Hematopoietic multipotent progenitor cell (in vitro differentiated cells): Measurements from ENCODE around the gene FAM13A. TPM values are rescaled to one million over a fixed set of nuclear protein-coding genes. Genes with fewer than 3 reads are reported as not detected.
"Not testable (repeated sequence)": the region's sequence is repeated elsewhere in the genome, so short reads cannot be mapped to it uniquely, and the experiment has no call there.

Experiments
- DNase-seq, 3 donors: peaks; one replicate each; pipeline ENCODE4 v3.0.0-alpha.2; 2011 to 2015; ENCODE audit warnings: low read depth in 2 of 3, low spot score in 2 of 3
- total RNA-seq: library from RNA; depleted of rRNA; stranded (reverse); fragments of >200 nt; gene quantifications from one replicate; pipeline ENCODE4 v1.2.3, GENCODE V29; 2012

FAM13A gene
- total RNA-seq, 1 donor, result 8.6 TPM

GRCh38 chr4:89044147-89044900 is 12.7 kb downstream of the FAM13A start:
- DNase-seq, result no peak

GRCh38 chr4:89042055-89042454 is 14.9 kb downstream of the FAM13A start:
- no peak for DNase-seq

- DNase-seq, result no peak
These were observed 17.2 kb downstream of the FAM13A start for GRCh38 chr4:89039730-89040338.

GRCh38 chr4:89036535-89036934 is 20.4 kb downstream of the FAM13A start:
- DNase-seq, result no peak

GRCh38 chr4:89031272-89031671 is 25.7 kb downstream of the FAM13A start:
- no peak for DNase-seq

- DNase-seq, result peak in 1 of 3 donors; percentile 11
These were observed 27.4 kb downstream of the FAM13A start for GRCh38 chr4:89029591-89029990.

- DNase-seq, result no peak
These were observed 30.4 kb downstream of the FAM13A start for GRCh38 chr4:89026542-89026941.

- DNase-seq, result peak; percentile 51 to 87 (median 69)
These were observed 32.8 kb downstream of the FAM13A start for GRCh38 chr4:89024051-89024675.

- DNase-seq, result no peak
These were observed 33.8 kb downstream of the FAM13A start for GRCh38 chr4:89023140-89023539.

- no peak for DNase-seq
These were observed 34.4 kb downstream of the FAM13A start for GRCh38 chr4:89022426-89023128.

GRCh38 chr4:89021684-89022083 is 35.3 kb downstream of the FAM13A start:
- no peak for DNase-seq

GRCh38 chr4:89021062-89021461 is 35.9 kb downstream of the FAM13A start:
- DNase-seq, result no peak

GRCh38 chr4:89014897-89015296 is 42.1 kb downstream of the FAM13A start:
- DNase-seq, result not testable (repeated sequence)

GRCh38 chr4:89009761-89010369 is 47.1 kb downstream of the FAM13A start:
- no peak for DNase-seq

- no peak for DNase-seq
These were observed 47.9 kb downstream of the FAM13A start for GRCh38 chr4:89009115-89009514.

- DNase-seq, result no peak
These were observed 48.8 kb downstream of the FAM13A start for GRCh38 chr4:89008166-89008565.

- no peak for DNase-seq
These were observed 49.5 kb downstream of the FAM13A start for GRCh38 chr4:89007338-89007939.

- no peak for DNase-seq
These were observed 50.7 kb downstream of the FAM13A start for GRCh38 chr4:89006307-89006706.

GRCh38 chr4:89005066-89005465 is 51.9 kb downstream of the FAM13A start:
- not testable (repeated sequence) for DNase-seq

- DNase-seq, result no peak
These were observed 55.1 kb downstream of the FAM13A start for GRCh38 chr4:89001647-89002445.
